Activated CD8-positive, alpha-beta T cell treated with anti-CD3 and anti-CD28 coated beads, Interleukin-2, amount 10 ng/mL, durations not matched to agents 7 days and 5 days (primary cell): ENCODE measurements around the gene ZNF2. TPM values are rescaled to one million over a fixed set of nuclear protein-coding genes. Genes with fewer than 3 reads are reported as not detected.
A peak's percentile ranks its signal among the peaks of the same experiment; 100 is the strongest.

Experiments
- ATAC-seq: fragments of 150-1000 bp; cut with Tn5 transposase; one replicate; pipeline ENCODE4 v1.10.0; 2021; ENCODE audit warnings: moderate library complexity
- CTCF ChIA-PET: fragments of 350-600 bp; sonication (Branson Sonifier 250); formaldehyde crosslinking; loops from one replicate; lab custom pipeline; 2021; ENCODE audit warnings: antibody characterized with exemption; lab: Charles Lee
- POLR2A ChIA-PET: fragments of 350-600 bp; sonication (Branson Sonifier 250); formaldehyde crosslinking; loops from one replicate; lab custom pipeline; 2021; ENCODE audit warnings: antibody characterized with exemption; lab: Charles Lee
- DNase-seq: peaks from one replicate; pipeline ENCODE4 v3.0.0-alpha.2; 2020
- H3K27ac Mint-ChIP-seq: one replicate; pipeline ENCODE4 v1.8.0; 2021; ENCODE audit warnings: mild to moderate bottlenecking, mixed read lengths
- H3K27me3 Mint-ChIP-seq: one replicate; pipeline ENCODE4 v1.8.0; 2021; ENCODE audit warnings: low read depth, mixed read lengths
- H3K36me3 Mint-ChIP-seq: one replicate; pipeline ENCODE4 v1.8.0; 2021; ENCODE audit warnings: low read depth, mixed read lengths
- H3K4me1 Mint-ChIP-seq: one replicate; pipeline ENCODE4 v1.8.0; 2021; ENCODE audit warnings: low read depth, mixed read lengths
- H3K4me3 Mint-ChIP-seq: one replicate; pipeline ENCODE4 v1.8.0; 2021; ENCODE audit warnings: mild to moderate bottlenecking, mixed read lengths
- H3K9me3 Mint-ChIP-seq: one replicate; pipeline ENCODE4 v1.8.0; 2022; ENCODE audit warnings: mixed read lengths; ENCODE audit not compliant: insufficient read depth
- total RNA-seq, 2 experiments: library from RNA; stranded (reverse); gene quantifications; one replicate each; pipeline ENCODE4 v1.2.3, GENCODE V29; 2021

The ZNF2 gene
- total RNA-seq, 2 experiments from 2014 or later, result 4.5 to 5.0 TPM

- Mint-ChIP-seq H3K27ac (peak within 1 kb of the TSS; percentile 84), H3K9me3 (peaks cover 32% of the 10 kb centered on the region), H3K36me3 (peaks cover 38% of the 10 kb centered on the region), H3K4me3 (peak within 1 kb of the TSS; percentile 90), H3K4me1 (peaks cover 21% of the 10 kb centered on the region), H3K27me3 (no peaks in the 10 kb centered on the region)
- ChIA-PET POLR2A (no interaction called here), CTCF (interaction anchor here (1.4 kb wide), 1 partner anchor 38 kb away, joined by 6 read pairs; no protein-coding TSS in a partner anchor)
- DNase-seq (peak; percentile 84), ATAC-seq (peak; percentile 96)
Observed at GRCh38 chr2:95207111-95207961, 41.7 kb downstream of the ZNF2 start, which contains the start of gene ZNF892. Gene ZNF892 (plus strand): TSS chr2:95207521. CDS start chr2:95207816, 295 bp downstream.

GRCh38 chr2:95208106-95208505 is 42.5 kb downstream of the ZNF2 start:
- CTCF ChIA-PET, result no interaction called here
- DNase-seq (no peak), ATAC-seq (no peak)
- peak overlapping the region; percentile 90 for H3K4me3 Mint-ChIP-seq
- H3K9me3 Mint-ChIP-seq, result peaks cover 40% of the 10 kb centered on the region
- POLR2A ChIA-PET, result no interaction called here
- peaks cover 46% of the 10 kb centered on the region for H3K36me3 Mint-ChIP-seq
- H3K27ac Mint-ChIP-seq, result peak overlapping the region; percentile 65
- H3K4me1 Mint-ChIP-seq, result peaks cover 21% of the 10 kb centered on the region
- no peaks in the 10 kb centered on the region for H3K27me3 Mint-ChIP-seq

GRCh38 chr2:95215018-95215612 is 49.5 kb downstream of the ZNF2 start:
- Mint-ChIP-seq H3K4me1 (no peaks in the 10 kb centered on the region), H3K4me3 (no peak overlapping the region), H3K27ac (no peak overlapping the region), H3K9me3 (peaks cover 88% of the 10 kb centered on the region), H3K36me3 (peaks cover 79% of the 10 kb centered on the region), H3K27me3 (no peaks in the 10 kb centered on the region)
- ChIA-PET POLR2A (no interaction called here), CTCF (no interaction called here)
- ATAC-seq, result no peak
- DNase-seq, result no peak

- Mint-ChIP-seq H3K9me3 (peaks cover 63% of the 10 kb centered on the region), H3K4me3 (no peak overlapping the region), H3K27me3 (no peaks in the 10 kb centered on the region), H3K4me1 (no peaks in the 10 kb centered on the region), H3K27ac (no peak overlapping the region), H3K36me3 (peaks cover 32% of the 10 kb centered on the region)
- ChIA-PET CTCF (no interaction called here), POLR2A (no interaction called here)
- DNase-seq, result no peak
- no peak for ATAC-seq
Observed at GRCh38 chr2:95220449-95220848, 54.8 kb downstream of the ZNF2 start.

- peaks cover 2% of the 10 kb centered on the region for H3K36me3 Mint-ChIP-seq
- no peak for ATAC-seq
Observed at GRCh38 chr2:95225658-95226057, 60.0 kb downstream of the ZNF2 start.

GRCh38 chr2:95231723-95232122 is 66.1 kb downstream of the ZNF2 start:
- peaks cover 10% of the 10 kb centered on the region for H3K9me3 Mint-ChIP-seq
- ChIA-PET CTCF (interaction anchor here (0.7 to 1.4 kb wide), 3 partner anchors 9 to 209 kb away, joined by 3 to 6 read pairs (median 3); no protein-coding TSS in a partner anchor), POLR2A (no interaction called here)
- H3K27ac Mint-ChIP-seq, result no peak overlapping the region
- no peaks in the 10 kb centered on the region for H3K27me3 Mint-ChIP-seq
- no peaks in the 10 kb centered on the region for H3K36me3 Mint-ChIP-seq
- DNase-seq, result peak; percentile 37
- ATAC-seq, result no peak
- H3K4me3 Mint-ChIP-seq, result no peak overlapping the region
- H3K4me1 Mint-ChIP-seq, result no peaks in the 10 kb centered on the region

More at GRCh38 chr2:95225658-95226057, 60.0 kb downstream of the ZNF2 start:
- ChIA-PET CTCF (interaction anchor here (0.6 kb wide), 1 partner anchor 16 kb away, joined by 3 read pairs; no protein-coding TSS in a partner anchor), POLR2A (no interaction called here)
- no peaks in the 10 kb centered on the region for H3K27me3 Mint-ChIP-seq
- DNase-seq, result no peak
- no peak overlapping the region for H3K27ac Mint-ChIP-seq
- H3K4me1 Mint-ChIP-seq, result no peaks in the 10 kb centered on the region
- peaks cover 22% of the 10 kb centered on the region for H3K9me3 Mint-ChIP-seq
- no peak overlapping the region for H3K4me3 Mint-ChIP-seq

GRCh38 chr2:95232232-95232631 is 66.6 kb downstream of the ZNF2 start:
- DNase-seq, result no peak
- POLR2A ChIA-PET, result no interaction called here
- no peak overlapping the region for H3K27ac Mint-ChIP-seq
- ATAC-seq, result no peak
- peaks cover 11% of the 10 kb centered on the region for H3K9me3 Mint-ChIP-seq
- H3K36me3 Mint-ChIP-seq, result no peaks in the 10 kb centered on the region
- H3K4me1 Mint-ChIP-seq, result no peaks in the 10 kb centered on the region
- CTCF ChIA-PET, result interaction anchor here (0.8 to 1.4 kb wide), 2 partner anchors 109 to 210 kb away, joined by 3 to 6 read pairs; no protein-coding TSS in a partner anchor
- H3K4me3 Mint-ChIP-seq, result no peak overlapping the region
- H3K27me3 Mint-ChIP-seq, result no peaks in the 10 kb centered on the region

Other genes with a start within 250 kb of the ZNF2 start
- 100 to 1,000 TPM; 188 to 206 TPM for gene MAL, start 140.1 kb upstream of the ZNF2 start, total RNA-seq
- gene MRPS5, start 44.0 kb upstream of the ZNF2 start, total RNA-seq, result 10 to 100 TPM; 79.8 to 83.3 TPM
- 10 to 100 TPM; 16.3 to 17.4 TPM for gene ZNF514, start 6.0 kb upstream of the ZNF2 start, total RNA-seq
- gene ZNF892, start 41.7 kb downstream of the ZNF2 start, total RNA-seq, result 1 to 10 TPM; 3.8 to 3.9 TPM
- under 1 TPM; 0.34 to 0.47 TPM for gene PROM2, start 108.6 kb downstream of the ZNF2 start, total RNA-seq
- not detected for gene KCNIP3, start 131.5 kb downstream of the ZNF2 start, total RNA-seq
- 10 to 100 TPM; 29.2 to 30.5 TPM for gene FAHD2A, start 236.9 kb downstream of the ZNF2 start, total RNA-seq